GM18520 (cell line): Measurements from ENCODE around the gene IL1RL2.

Experiments
- ATAC-seq: cut with Tn5 transposase; IDR thresholded peaks from one replicate; pipeline ENCODE4 v1.9.1; 2021; ENCODE audit not compliant: unreplicated experiment

The IL1RL2 gene

DNA sequence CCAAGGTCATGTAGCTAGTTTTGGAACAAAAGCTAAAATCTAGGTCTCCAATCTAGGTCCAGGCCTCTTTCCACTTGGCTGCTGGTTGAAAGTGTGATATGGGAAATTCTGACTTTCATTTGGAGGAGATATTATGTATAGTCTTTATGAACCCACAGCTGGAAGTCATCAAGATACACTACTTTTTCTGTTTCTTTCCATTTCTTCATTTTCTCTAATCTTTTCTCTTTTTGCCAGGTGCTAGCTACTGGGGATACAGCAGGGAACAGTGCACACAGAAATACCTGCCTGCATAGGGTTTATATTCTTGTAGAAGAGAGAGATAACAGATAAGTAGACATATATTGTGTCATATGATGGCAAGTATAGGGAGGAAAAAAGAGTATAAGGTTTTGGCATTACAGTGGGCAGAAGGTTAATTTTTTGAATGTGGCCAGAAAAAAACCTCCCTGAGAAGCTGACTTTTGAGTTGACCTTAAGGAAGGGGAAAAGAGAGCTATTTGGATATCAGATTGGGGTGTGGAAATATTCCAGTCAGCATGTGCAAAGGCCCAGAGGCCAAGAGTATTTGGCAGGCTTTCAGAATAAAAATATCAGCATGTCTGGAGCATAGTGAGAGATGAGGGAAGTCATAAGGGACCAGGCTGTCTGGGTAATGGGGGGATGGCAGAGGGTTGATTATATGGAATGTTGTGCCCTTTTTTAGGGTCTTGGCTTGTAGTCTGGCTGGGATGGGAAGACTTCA lies 28.6 kb upstream of the IL1RL2 start:
- ATAC-seq: no peak

DNA sequence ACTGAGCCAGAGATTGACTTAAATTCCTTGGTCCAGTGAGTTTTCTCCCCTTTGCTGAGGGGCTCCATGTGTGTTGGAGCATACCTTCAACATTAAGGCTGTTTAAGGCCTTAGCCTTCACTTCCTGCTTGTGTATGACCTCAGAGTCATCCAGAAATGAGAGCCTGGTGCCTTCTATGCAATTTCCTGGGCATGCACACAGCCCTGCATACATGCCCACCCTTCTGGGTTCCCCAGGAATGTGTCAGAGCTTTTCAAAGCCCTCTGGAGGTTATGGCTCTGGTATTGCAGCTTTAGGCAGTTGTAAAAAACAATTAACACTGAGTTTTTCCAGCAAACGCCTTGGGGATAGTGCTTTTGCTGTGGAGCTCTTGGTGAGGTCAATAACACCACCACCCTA lies 27.5 kb upstream of the IL1RL2 start:
- ATAC-seq: no peak

- no peak for ATAC-seq
Measured at GRCh38 chr2:102166189-102166845, 20.5 kb upstream of the IL1RL2 start.

- no peak for ATAC-seq
Measured at GRCh38 chr2:102168026-102168771, 18.6 kb upstream of the IL1RL2 start.

- ATAC-seq: no peak
Measured at GRCh38 chr2:102171946-102172345, 14.9 kb upstream of the IL1RL2 start.

GRCh38 chr2:102172745-102173144 lies 14.1 kb upstream of the IL1RL2 start:
- no peak for ATAC-seq

DNA sequence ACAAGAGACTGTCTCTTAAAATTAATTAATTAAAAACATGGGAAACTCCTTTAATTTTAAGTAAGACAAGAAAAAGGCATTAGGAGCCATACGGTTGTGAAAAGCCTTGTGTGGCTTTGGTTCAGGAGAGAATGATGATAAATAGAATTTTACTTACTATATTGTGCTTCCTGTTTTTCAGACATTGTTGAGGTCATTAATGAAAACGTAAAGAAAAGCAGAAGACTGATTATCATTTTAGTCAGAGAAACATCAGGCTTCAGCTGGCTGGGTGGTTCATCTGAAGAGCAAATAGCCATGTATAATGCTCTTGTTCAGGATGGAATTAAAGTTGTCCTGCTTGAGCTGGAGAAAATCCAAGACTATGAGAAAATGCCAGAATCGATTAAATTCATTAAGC lies 10.7 kb upstream of the IL1RL2 start:
- ATAC-seq: no peak

- ATAC-seq: no peak
Measured at GRCh38 chr2:102177814-102178478, 8.9 kb upstream of the IL1RL2 start.

- no peak for ATAC-seq
Measured at GRCh38 chr2:102179061-102179460, 7.8 kb upstream of the IL1RL2 start.

GRCh38 chr2:102179788-102180686 lies 6.8 kb upstream of the IL1RL2 start:
- no peak for ATAC-seq

DNA sequence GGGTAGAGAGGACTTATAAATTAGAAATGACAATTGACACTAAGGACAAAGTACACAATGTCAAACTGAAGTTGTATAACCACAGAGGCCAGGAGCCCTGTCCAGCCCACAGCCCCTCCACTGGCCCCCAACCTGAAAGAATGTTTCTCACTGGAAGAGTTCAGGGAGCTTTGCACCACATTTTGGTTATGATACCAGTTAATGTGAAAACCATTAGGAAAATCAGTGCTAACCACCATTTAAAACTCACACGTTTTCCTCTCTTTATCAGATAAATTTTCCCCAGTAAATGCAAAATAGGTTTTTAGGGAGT lies 6.2 kb upstream of the IL1RL2 start:
- ATAC-seq: no peak

GRCh38 chr2:102181376-102181775 lies 5.4 kb upstream of the IL1RL2 start:
- ATAC-seq: no peak

DNA sequence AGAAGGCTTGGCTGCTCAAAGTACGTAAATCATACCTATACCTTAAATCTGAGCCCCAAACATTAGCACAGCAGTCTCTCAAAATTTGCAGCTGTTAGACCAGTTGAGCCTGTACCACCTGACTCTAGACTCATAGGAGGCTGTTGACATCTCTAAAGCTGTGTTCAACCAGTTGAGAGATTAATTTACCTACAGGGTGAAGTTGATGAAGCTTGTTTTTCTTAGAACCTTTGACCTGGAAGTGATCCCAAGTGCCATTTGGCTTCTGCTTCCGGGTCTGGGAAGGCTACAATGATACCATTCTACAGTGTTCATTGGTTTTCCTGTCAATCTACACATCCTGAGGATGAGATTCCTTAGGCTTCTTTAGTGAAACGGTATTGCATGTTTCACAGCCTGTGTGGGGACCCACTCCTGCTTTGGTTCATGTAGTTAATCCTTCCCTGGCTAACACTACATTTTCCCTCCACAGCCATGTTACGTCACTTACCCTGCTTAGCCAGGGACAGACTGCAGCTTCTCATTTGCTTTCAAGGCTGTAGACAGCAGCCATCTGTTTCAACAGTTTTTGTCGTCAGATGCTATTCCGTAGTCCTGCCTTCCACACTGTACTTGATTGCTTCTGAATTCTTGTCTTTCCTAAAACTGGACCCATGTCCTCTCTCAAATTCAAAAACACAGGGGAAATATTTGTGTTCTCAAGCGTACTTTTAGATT lies 4.7 kb upstream of the IL1RL2 start:
- no peak for ATAC-seq

- no peak for ATAC-seq
Measured at GRCh38 chr2:102184018-102184417, 2.8 kb upstream of the IL1RL2 start.

- ATAC-seq: no peak
Measured at GRCh38 chr2:102184568-102184967, 2.3 kb upstream of the IL1RL2 start.

- ATAC-seq: no peak
Measured at GRCh38 chr2:102185347-102185746, 1.5 kb upstream of the IL1RL2 start.

DNA sequence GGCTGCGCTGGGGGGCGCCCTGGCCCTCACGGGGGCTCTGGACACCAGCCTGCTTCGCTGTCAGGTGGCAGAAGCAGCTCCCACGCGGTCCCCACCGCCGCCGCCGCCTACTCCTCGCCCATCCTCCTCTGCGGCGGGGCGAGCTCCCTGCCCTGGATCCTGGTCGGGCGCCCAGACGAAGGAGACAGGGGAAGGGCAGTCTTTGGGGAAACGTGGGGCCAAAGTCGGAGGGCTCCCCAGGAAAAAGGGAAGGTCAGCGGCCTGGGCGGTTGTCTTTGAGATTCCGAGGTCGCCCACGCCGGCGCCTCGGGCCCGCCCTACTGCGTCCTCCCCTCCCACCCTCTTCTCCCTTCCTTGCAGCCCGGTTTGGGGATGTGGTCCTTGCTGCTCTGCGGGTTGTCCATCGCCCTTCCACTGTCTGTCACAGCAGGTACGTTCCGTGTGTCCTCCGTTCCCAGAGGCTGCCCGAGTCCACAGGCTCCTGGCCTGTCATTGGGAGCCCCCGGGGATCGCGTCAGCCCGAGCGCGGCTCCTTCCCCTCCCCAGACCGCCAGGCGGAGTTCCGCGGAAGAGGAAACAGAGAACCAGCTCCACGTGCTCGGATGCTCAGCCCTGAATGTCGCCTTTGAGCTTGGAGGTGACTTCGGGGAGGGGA lies 800 bp downstream of the IL1RL2 start:
- ATAC-seq: no peak

- ATAC-seq: no peak
Measured at GRCh38 chr2:102190430-102191107, 3.7 kb downstream of the IL1RL2 start.

GRCh38 chr2:102191501-102191900 lies 4.7 kb downstream of the IL1RL2 start:
- no peak for ATAC-seq
